Measurements from ENCODE around the gene SKIDA1.

DNA sequence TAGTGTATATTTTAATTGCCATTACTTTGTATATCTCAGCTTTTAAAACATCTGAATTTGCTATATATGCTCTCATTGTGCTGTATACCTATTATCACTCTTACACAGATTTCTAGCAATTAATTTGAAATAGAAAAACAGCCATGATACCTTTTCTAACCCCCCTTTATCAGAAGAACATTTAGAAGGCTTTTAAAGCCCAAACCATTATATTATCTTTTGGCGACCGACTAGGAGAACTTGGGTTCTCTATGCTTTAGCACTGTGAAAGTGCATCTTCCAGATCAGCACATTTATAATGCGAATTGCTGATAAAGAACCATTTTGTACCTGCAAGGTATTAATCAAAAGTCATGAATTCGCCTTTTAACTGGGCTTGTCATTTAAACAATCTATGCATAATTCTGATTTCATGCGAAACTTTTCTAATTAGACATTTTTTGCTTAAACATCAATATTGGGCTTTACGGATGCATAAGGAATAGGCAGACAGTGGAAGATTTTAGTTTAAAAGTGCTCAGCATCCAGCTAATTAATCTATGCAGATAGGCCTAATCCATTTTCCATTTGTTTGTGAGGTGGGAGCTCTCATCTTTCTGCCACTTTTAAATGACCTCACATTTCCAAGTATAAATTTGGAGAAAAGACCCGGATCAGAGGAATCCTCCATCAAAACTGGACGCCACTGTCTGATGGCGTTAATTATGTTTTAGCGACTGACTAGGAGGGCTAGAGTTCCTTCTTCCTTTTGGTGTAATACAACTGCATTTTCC lies 7.4 kb upstream of the SKIDA1 start:
- no peak for TF ChIP-seq ERG (CRISPR knock-in tag; IDR thresholded peaks at IDR 0.05)
- TF ChIP-seq NR2C2 (CRISPR knock-in tag; IDR thresholded peaks at IDR 0.05), result no peak
- TF ChIP-seq CTCF (IDR thresholded peaks at IDR 0.05), result no peak
- no peak for TF ChIP-seq JUN (CRISPR knock-in tag; IDR thresholded peaks at IDR 0.05)
- TF ChIP-seq ZNF232 (CRISPR knock-in tag; IDR thresholded peaks at IDR 0.05), result no peak
- TF ChIP-seq, protein P1, sequence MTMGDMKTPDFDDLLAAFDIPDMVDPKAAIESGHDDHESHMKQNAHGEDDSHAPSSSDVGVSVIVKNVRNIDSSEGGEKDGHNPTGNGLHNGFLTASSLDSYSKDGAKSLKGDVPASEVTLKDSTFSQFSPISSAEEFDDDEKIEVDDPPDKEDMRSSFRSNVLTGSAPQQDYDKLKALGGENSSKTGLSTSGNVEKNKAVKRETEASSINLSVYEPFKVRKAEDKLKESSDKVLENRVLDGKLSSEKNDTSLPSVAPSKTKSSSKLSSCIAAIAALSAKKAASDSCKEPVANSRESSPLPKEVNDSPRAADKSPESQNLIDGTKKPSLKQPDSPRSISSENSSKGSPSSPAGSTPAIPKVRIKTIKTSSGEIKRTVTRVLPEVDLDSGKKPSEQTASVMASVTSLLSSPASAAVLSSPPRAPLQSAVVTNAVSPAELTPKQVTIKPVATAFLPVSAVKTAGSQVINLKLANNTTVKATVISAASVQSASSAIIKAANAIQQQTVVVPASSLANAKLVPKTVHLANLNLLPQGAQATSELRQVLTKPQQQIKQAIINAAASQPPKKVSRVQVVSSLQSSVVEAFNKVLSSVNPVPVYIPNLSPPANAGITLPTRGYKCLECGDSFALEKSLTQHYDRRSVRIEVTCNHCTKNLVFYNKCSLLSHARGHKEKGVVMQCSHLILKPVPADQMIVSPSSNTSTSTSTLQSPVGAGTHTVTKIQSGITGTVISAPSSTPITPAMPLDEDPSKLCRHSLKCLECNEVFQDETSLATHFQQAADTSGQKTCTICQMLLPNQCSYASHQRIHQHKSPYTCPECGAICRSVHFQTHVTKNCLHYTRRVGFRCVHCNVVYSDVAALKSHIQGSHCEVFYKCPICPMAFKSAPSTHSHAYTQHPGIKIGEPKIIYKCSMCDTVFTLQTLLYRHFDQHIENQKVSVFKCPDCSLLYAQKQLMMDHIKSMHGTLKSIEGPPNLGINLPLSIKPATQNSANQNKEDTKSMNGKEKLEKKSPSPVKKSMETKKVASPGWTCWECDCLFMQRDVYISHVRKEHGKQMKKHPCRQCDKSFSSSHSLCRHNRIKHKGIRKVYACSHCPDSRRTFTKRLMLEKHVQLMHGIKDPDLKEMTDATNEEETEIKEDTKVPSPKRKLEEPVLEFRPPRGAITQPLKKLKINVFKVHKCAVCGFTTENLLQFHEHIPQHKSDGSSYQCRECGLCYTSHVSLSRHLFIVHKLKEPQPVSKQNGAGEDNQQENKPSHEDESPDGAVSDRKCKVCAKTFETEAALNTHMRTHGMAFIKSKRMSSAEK (CRISPR knock-in tag; IDR thresholded peaks at IDR 0.05; ENCODE audit: borderline replicate concordance), result no peak
- no peak for TF ChIP-seq SMAD3 (CRISPR knock-in tag; IDR thresholded peaks at IDR 0.05; ENCODE audit: borderline replicate concordance)
- TF ChIP-seq, protein P2, sequence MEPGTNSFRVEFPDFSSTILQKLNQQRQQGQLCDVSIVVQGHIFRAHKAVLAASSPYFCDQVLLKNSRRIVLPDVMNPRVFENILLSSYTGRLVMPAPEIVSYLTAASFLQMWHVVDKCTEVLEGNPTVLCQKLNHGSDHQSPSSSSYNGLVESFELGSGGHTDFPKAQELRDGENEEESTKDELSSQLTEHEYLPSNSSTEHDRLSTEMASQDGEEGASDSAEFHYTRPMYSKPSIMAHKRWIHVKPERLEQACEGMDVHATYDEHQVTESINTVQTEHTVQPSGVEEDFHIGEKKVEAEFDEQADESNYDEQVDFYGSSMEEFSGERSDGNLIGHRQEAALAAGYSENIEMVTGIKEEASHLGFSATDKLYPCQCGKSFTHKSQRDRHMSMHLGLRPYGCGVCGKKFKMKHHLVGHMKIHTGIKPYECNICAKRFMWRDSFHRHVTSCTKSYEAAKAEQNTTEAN (CRISPR knock-in tag; IDR thresholded peaks at IDR 0.05), result no peak
- TF ChIP-seq AFF4 (CRISPR knock-in tag; IDR thresholded peaks at IDR 0.05; ENCODE audit: borderline replicate concordance), result no peak
